Measurements from ENCODE around the gene TOR1A. TPM values are rescaled to one million over a fixed set of nuclear protein-coding genes. Genes with fewer than 3 reads are reported as not detected.

Gene TOR1A
- total RNA-seq, 1 experiment from 2014 or later, result 24.4 TPM

- Histone ChIP-seq H4K20me1 (ENCODE audit: insufficient read depth) (no peaks in the 10 kb centered on the region), H3K9me3 (ENCODE audit: control insufficient read depth in 1 of 2, insufficient read depth in 1 of 2, low read depth in 1 of 2, low read length in 2 of 2) (no peaks in the 10 kb centered on the region), H3K27me3 (ENCODE audit: insufficient read depth, low read length) (no peaks in the 10 kb centered on the region), H2AFZ (ENCODE audit: low read depth, low read length, poor library complexity, severe bottlenecking) (no peak overlapping the region), H3K36me3 (ENCODE audit: control insufficient read depth in 1 of 2, insufficient read depth in 2 of 2, low read length in 2 of 2) (no peaks in the 10 kb centered on the region), H3K4me3 (replicated peaks in 1 of 2; ENCODE audit: low read depth in 1 of 2, low read length in 2 of 2) (no peak overlapping the region), H3K4me1 (ENCODE audit: control insufficient read depth in 1 of 2, insufficient read depth in 2 of 2, low read length in 2 of 2) (peaks cover 22 to 23% of the 10 kb centered on the region in 2 experiments), H3K9me2 (ENCODE audit: insufficient read depth) (no peaks in the 10 kb centered on the region), H3K9ac (ENCODE audit: low read length) (no peak overlapping the region), H3K4me2 (ENCODE audit: low read length) (no peak overlapping the region), H3K27ac (ENCODE audit: low read depth, low read length) (no peak overlapping the region), H3K79me2 (ENCODE audit: insufficient read depth, low read length) (no peaks in the 10 kb centered on the region)
- RAD21 ChIA-PET (ENCODE audit: low non-redundant PET in 1 of 2, low total read pairs in 2 of 2, uncharacterized antibody in 2 of 2, unreplicated experiment in 2 of 2), result no interaction called here
- ATAC-seq (no peak), DNase-seq (ENCODE audit: low read depth, low spot score) (no peak)
- no TSS peak for BruUV-seq (replicated peaks)
- intact Hi-C loops (cut with micrococcal nuclease), result no loop called here
- CTCF ChIA-PET, result interaction anchor here (2.0 kb wide), 1 partner anchor 35 kb away, joined by 7 read pairs; no protein-coding TSS in a partner anchor
- POLR2A ChIA-PET, result interaction anchor here (0.6 kb wide), 1 partner anchor 32 kb away, joined by 5 read pairs; no protein-coding TSS in a partner anchor
- no peak for TF ChIP-seq FOSL1 (IDR thresholded peaks at IDR 0.05; ENCODE audit: low read depth)
- TF ChIP-seq ZFX (IDR thresholded peaks at IDR 0.05), result no peak
- TF ChIP-seq JUND (IDR thresholded peaks at IDR 0.05), result no peak
- TF ChIP-seq POLR2AphosphoS5 (IDR thresholded peaks at IDR 0.05; ENCODE audit: low read depth, low read length), result no peak
These were observed 50.5 kb downstream of the TOR1A start for GRCh38 chr9:129773262-129774048.

GRCh38 chr9:129770741-129771140 is 53.2 kb downstream of the TOR1A start:
- no peaks in the 10 kb centered on the region for H3K9me3 ChIP-seq (ENCODE audit: control insufficient read depth in 1 of 2, insufficient read depth in 1 of 2, low read depth in 1 of 2, low read length in 2 of 2)
- H3K9ac ChIP-seq (ENCODE audit: low read length), result no peak overlapping the region
- H3K4me1 ChIP-seq (ENCODE audit: control insufficient read depth in 1 of 2, insufficient read depth in 2 of 2, low read length in 2 of 2), result peaks cover 0 to 3% of the 10 kb centered on the region in 2 experiments; a peak in 2 of 4 replicates
- no peaks in the 10 kb centered on the region for H3K79me2 ChIP-seq (ENCODE audit: insufficient read depth, low read length)
- H3K4me3 ChIP-seq (replicated peaks in 1 of 2; ENCODE audit: low read depth in 1 of 2, low read length in 2 of 2), result no peak overlapping the region
- H4K20me1 ChIP-seq (ENCODE audit: insufficient read depth), result no peaks in the 10 kb centered on the region
- H3K27me3 ChIP-seq (ENCODE audit: insufficient read depth, low read length), result no peaks in the 10 kb centered on the region
- H3K9me2 ChIP-seq (ENCODE audit: insufficient read depth), result no peaks in the 10 kb centered on the region
- no peaks in the 10 kb centered on the region for H3K36me3 ChIP-seq (ENCODE audit: control insufficient read depth in 1 of 2, insufficient read depth in 2 of 2, low read length in 2 of 2)
- CTCF ChIA-PET, result no interaction called here
- H3K4me2 ChIP-seq (ENCODE audit: low read length), result no peak overlapping the region
- DNase-seq (ENCODE audit: low read depth, low spot score) (no peak), ATAC-seq (no peak)
- intact Hi-C loops (cut with micrococcal nuclease), result no loop called here
- BruUV-seq (replicated peaks), result no TSS peak
- POLR2A ChIA-PET, result no interaction called here
- H3K27ac ChIP-seq (ENCODE audit: low read depth, low read length), result no peak overlapping the region
- RAD21 ChIA-PET (ENCODE audit: low non-redundant PET in 1 of 2, low total read pairs in 2 of 2, uncharacterized antibody in 2 of 2, unreplicated experiment in 2 of 2), result no interaction called here
- H2AFZ ChIP-seq (ENCODE audit: low read depth, low read length, poor library complexity, severe bottlenecking), result no peak overlapping the region
- TF ChIP-seq ZBTB33 (IDR thresholded peaks at IDR 0.05; ENCODE audit: extremely low read depth, insufficient replicate concordance, low read length) (no peak), EZH2phosphoT487 (IDR thresholded peaks at IDR 0.05; ENCODE audit: borderline replicate concordance) (no peak)
